ENCODE data around the gene PTPRT. TPM values are rescaled to one million over a fixed set of nuclear protein-coding genes. Genes with fewer than 3 reads are reported as not detected.
"Not testable (repeated sequence)": the region's sequence is repeated elsewhere in the genome, so short reads cannot be mapped to it uniquely, and the experiment has no call there.

PTPRT gene
- total RNA-seq, 2 donors from 2014 or later: not detected

- no peaks in the 10 kb centered on the region for H3K36me3 Mint-ChIP-seq (ENCODE audit: low read depth)
Observed at GRCh38 chr20:43167615-43168014, 22.1 kb downstream of the PTPRT start.

GRCh38 chr20:43167021-43167420 lies 22.7 kb downstream of the PTPRT start:
- no peaks in the 10 kb centered on the region for H3K36me3 Mint-ChIP-seq (ENCODE audit: low read depth)
- ATAC-seq (replicated peaks): no peak
- H3K27me3 Mint-ChIP-seq: no peaks in the 10 kb centered on the region
- H3K27ac Mint-ChIP-seq: no peak overlapping the region
- H3K4me3 Mint-ChIP-seq: no peak overlapping the region
- no peaks in the 10 kb centered on the region for H3K9me3 Mint-ChIP-seq
- H3K4me1 Mint-ChIP-seq: no peaks in the 10 kb centered on the region

More at GRCh38 chr20:43167615-43168014, 22.1 kb downstream of the PTPRT start:
- no peaks in the 10 kb centered on the region for H3K4me1 Mint-ChIP-seq
- no peak for ATAC-seq (replicated peaks)
- peaks cover 3% of the 10 kb centered on the region for H3K27me3 Mint-ChIP-seq
- no peak overlapping the region for H3K27ac Mint-ChIP-seq
- no peak overlapping the region for H3K4me3 Mint-ChIP-seq
- peaks cover 5% of the 10 kb centered on the region for H3K9me3 Mint-ChIP-seq

- H3K4me3 Mint-ChIP-seq: no peak overlapping the region
- no peaks in the 10 kb centered on the region for H3K36me3 Mint-ChIP-seq (ENCODE audit: low read depth)
- no peaks in the 10 kb centered on the region for H3K4me1 Mint-ChIP-seq
- peaks cover 4% of the 10 kb centered on the region for H3K9me3 Mint-ChIP-seq
- ATAC-seq (replicated peaks): no peak
- H3K27me3 Mint-ChIP-seq: no peaks in the 10 kb centered on the region
- H3K27ac Mint-ChIP-seq: no peak overlapping the region
Observed at GRCh38 chr20:43165611-43166010, 24.1 kb downstream of the PTPRT start.

GRCh38 chr20:43164736-43165135 lies 25.0 kb downstream of the PTPRT start:
- not testable (repeated sequence) for H3K9me3 Mint-ChIP-seq; H3K4me1 Mint-ChIP-seq; H3K4me3 Mint-ChIP-seq; H3K27me3 Mint-ChIP-seq; H3K27ac Mint-ChIP-seq; ATAC-seq (replicated peaks); H3K36me3 Mint-ChIP-seq (ENCODE audit: low read depth)

- Mint-ChIP-seq H3K4me1 (no peaks in the 10 kb centered on the region), H3K36me3 (ENCODE audit: low read depth) (no peaks in the 10 kb centered on the region), H3K27ac (no peak overlapping the region), H3K4me3 (no peak overlapping the region), H3K27me3 (no peaks in the 10 kb centered on the region), H3K9me3 (peaks cover 4% of the 10 kb centered on the region)
- no peak for ATAC-seq (replicated peaks)
Observed at GRCh38 chr20:43161716-43162115, 28.0 kb downstream of the PTPRT start.

GRCh38 chr20:43160941-43161340 lies 28.8 kb downstream of the PTPRT start:
- no peak overlapping the region for H3K4me3 Mint-ChIP-seq
- no peaks in the 10 kb centered on the region for H3K27me3 Mint-ChIP-seq
- no peaks in the 10 kb centered on the region for H3K36me3 Mint-ChIP-seq (ENCODE audit: low read depth)
- no peak overlapping the region for H3K27ac Mint-ChIP-seq
- H3K9me3 Mint-ChIP-seq: peaks cover 4% of the 10 kb centered on the region
- no peaks in the 10 kb centered on the region for H3K4me1 Mint-ChIP-seq
- no peak for ATAC-seq (replicated peaks)

- H3K27ac Mint-ChIP-seq: no peak overlapping the region
- no peak for ATAC-seq (replicated peaks)
- H3K36me3 Mint-ChIP-seq (ENCODE audit: low read depth): no peaks in the 10 kb centered on the region
- H3K9me3 Mint-ChIP-seq: peaks cover 4% of the 10 kb centered on the region
- no peaks in the 10 kb centered on the region for H3K4me1 Mint-ChIP-seq
- no peaks in the 10 kb centered on the region for H3K27me3 Mint-ChIP-seq
- H3K4me3 Mint-ChIP-seq: no peak overlapping the region
Observed at GRCh38 chr20:43159994-43160393, 29.7 kb downstream of the PTPRT start.

GRCh38 chr20:43155366-43156100 lies 34.2 kb downstream of the PTPRT start:
- Mint-ChIP-seq H3K4me1 (no peaks in the 10 kb centered on the region), H3K9me3 (no peaks in the 10 kb centered on the region), H3K27me3 (no peaks in the 10 kb centered on the region), H3K36me3 (ENCODE audit: low read depth) (no peaks in the 10 kb centered on the region), H3K27ac (no peak overlapping the region), H3K4me3 (no peak overlapping the region)
- no peak for ATAC-seq (replicated peaks)

GRCh38 chr20:43151901-43152300 lies 37.8 kb downstream of the PTPRT start:
- Mint-ChIP-seq H3K27ac (no peak overlapping the region), H3K4me1 (no peaks in the 10 kb centered on the region)
- no peak for ATAC-seq (replicated peaks)

GRCh38 chr20:43151256-43151655 lies 38.5 kb downstream of the PTPRT start:
- Mint-ChIP-seq H3K4me1 (no peaks in the 10 kb centered on the region), H3K9me3 (no peaks in the 10 kb centered on the region)
- ATAC-seq (replicated peaks): no peak

More at GRCh38 chr20:43151901-43152300, 37.8 kb downstream of the PTPRT start:
- no peak overlapping the region for H3K4me3 Mint-ChIP-seq
- H3K27me3 Mint-ChIP-seq: peaks cover 13% of the 10 kb centered on the region
- no peaks in the 10 kb centered on the region for H3K36me3 Mint-ChIP-seq (ENCODE audit: low read depth)
- H3K9me3 Mint-ChIP-seq: no peaks in the 10 kb centered on the region

GRCh38 chr20:43140726-43141125 lies 49.0 kb downstream of the PTPRT start:
- Mint-ChIP-seq H3K27ac (no peak overlapping the region), H3K9me3 (no peaks in the 10 kb centered on the region), H3K36me3 (ENCODE audit: low read depth) (no peaks in the 10 kb centered on the region), H3K4me3 (no peak overlapping the region), H3K4me1 (no peaks in the 10 kb centered on the region), H3K27me3 (peaks cover 9% of the 10 kb centered on the region)
- no peak for ATAC-seq (replicated peaks)

More at GRCh38 chr20:43151256-43151655, 38.5 kb downstream of the PTPRT start:
- H3K4me3 Mint-ChIP-seq: no peak overlapping the region
- no peak overlapping the region for H3K27ac Mint-ChIP-seq
- H3K27me3 Mint-ChIP-seq: peaks cover 13% of the 10 kb centered on the region
- H3K36me3 Mint-ChIP-seq (ENCODE audit: low read depth): no peaks in the 10 kb centered on the region

- H3K4me3 Mint-ChIP-seq: no peak overlapping the region
- no peak overlapping the region for H3K27ac Mint-ChIP-seq
- no peaks in the 10 kb centered on the region for H3K4me1 Mint-ChIP-seq
- H3K27me3 Mint-ChIP-seq: peaks cover 3% of the 10 kb centered on the region
- H3K36me3 Mint-ChIP-seq (ENCODE audit: low read depth): no peaks in the 10 kb centered on the region
- no peak for ATAC-seq (replicated peaks)
- H3K9me3 Mint-ChIP-seq: no peaks in the 10 kb centered on the region
Observed at GRCh38 chr20:43138061-43138770, 51.5 kb downstream of the PTPRT start.

GRCh38 chr20:43137160-43137559 lies 52.5 kb downstream of the PTPRT start:
- ATAC-seq (replicated peaks): no peak
- Mint-ChIP-seq H3K36me3 (ENCODE audit: low read depth) (no peaks in the 10 kb centered on the region), H3K9me3 (no peaks in the 10 kb centered on the region), H3K27ac (no peak overlapping the region), H3K4me1 (no peaks in the 10 kb centered on the region), H3K27me3 (peaks cover 3% of the 10 kb centered on the region), H3K4me3 (no peak overlapping the region)

- H3K4me3 Mint-ChIP-seq: no peak overlapping the region
- H3K9me3 Mint-ChIP-seq: no peaks in the 10 kb centered on the region
- H3K27me3 Mint-ChIP-seq: peaks cover 12% of the 10 kb centered on the region
- no peaks in the 10 kb centered on the region for H3K36me3 Mint-ChIP-seq (ENCODE audit: low read depth)
- no peaks in the 10 kb centered on the region for H3K4me1 Mint-ChIP-seq
- H3K27ac Mint-ChIP-seq: no peak overlapping the region
- no peak for ATAC-seq (replicated peaks)
Observed at GRCh38 chr20:43124241-43124640, 65.5 kb downstream of the PTPRT start.

- Mint-ChIP-seq H3K27ac (no peak overlapping the region), H3K27me3 (peaks cover 12% of the 10 kb centered on the region), H3K9me3 (no peaks in the 10 kb centered on the region)
Observed at GRCh38 chr20:43123180-43123579, 66.5 kb downstream of the PTPRT start.

More at GRCh38 chr20:43123180-43123579, 66.5 kb downstream of the PTPRT start:
- no peak for ATAC-seq (replicated peaks)
- no peaks in the 10 kb centered on the region for H3K36me3 Mint-ChIP-seq (ENCODE audit: low read depth)
- H3K4me3 Mint-ChIP-seq: no peak overlapping the region
- no peaks in the 10 kb centered on the region for H3K4me1 Mint-ChIP-seq
